ENCODE results near the gene ATP2B1.

The ATP2B1 gene

GRCh38 chr12:89692439-89692838 is 16.2 kb downstream of the ATP2B1 start:
- DNase-seq (ENCODE audit: low read depth), result no peak

DNA sequence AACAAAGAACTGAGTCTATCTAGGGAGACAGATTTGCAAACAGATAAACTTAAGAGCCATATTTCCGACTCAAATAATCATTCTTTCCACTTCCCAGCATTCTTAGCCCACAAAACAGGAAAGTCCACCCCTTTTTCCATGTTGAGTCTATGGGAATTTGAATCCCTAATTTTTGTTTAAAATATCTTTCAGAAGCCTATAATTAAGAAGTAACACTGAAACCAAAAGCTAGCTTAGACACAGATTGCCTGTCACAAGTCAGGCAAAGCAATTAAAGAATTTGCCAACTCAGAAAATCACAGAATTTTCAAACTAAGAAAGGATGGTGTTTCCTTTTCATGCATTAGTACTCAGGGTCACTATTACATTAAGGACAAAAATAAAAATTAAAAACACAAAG is 17.0 kb downstream of the ATP2B1 start:
- no peak for DNase-seq (ENCODE audit: low read depth)

DNA sequence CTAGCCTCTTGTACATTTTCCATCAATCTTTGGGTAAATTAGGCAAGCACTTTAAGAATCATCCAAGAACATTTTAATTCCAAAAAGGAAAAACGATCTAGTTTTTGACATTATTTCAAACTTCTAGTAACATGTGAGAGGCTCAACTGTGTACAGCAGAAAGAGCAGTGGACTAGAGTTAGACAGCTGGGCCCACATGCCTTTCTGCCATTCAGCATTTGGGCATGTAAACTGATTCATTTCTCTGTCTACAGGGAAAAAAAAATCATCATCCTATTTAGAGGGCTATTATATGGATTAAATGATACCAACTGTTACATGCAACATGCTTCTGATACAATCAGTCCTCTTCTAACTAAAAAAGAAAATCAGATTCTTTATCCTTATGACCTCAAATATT is 17.7 kb downstream of the ATP2B1 start:
- DNase-seq (ENCODE audit: low read depth), result no peak

DNA sequence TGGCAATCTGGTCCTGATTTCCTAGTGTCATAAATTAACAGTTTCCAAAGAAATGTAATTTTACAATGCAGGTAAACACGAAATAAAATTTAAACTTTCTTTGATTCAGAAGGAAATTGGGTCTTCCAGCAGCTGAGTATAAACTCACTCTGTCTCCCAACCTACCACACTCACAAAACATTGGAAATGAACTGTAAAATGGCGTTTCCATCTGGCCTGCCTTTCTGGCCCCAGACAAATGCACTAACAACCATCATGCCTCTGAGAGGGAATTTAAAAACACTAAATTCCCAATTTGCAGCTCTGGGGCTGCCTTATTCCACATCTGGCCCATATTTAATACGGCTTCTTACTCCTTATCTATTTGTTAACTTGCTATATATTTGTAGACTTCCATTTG is 19.3 kb downstream of the ATP2B1 start:
- DNase-seq (ENCODE audit: low read depth), result no peak

GRCh38 chr12:89686311-89686710 is 22.3 kb downstream of the ATP2B1 start:
- no peak for DNase-seq (ENCODE audit: low read depth)

DNA sequence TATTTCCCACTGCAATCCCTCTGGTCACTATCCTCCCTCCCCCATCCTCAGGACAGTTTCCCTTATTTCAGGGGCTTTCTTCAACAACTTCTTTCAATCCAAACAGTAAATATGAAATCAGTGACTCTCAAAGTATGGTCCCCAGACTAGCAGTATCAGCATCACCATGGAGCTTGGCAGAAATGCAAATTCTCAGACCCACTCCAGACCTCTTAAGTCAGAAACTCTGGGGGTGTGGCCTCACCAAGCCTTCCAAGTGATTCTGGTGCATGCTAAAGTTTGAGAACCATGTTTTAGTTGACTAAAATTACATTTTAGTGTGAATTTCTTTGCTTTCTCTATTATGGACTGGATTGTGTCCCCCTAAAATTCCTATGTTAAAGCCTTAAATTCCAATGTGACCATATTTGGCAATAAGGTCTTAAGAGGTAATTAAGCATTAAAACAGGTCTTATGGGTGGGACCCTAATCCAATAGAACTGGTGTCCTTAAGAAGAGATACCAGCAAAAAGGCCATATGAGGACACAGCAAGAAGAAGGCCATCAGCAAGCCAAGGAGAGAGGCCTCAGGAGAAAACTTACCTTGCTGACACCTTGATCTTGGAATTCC is 23.2 kb downstream of the ATP2B1 start:
- DNase-seq (ENCODE audit: low read depth), result no peak

DNA sequence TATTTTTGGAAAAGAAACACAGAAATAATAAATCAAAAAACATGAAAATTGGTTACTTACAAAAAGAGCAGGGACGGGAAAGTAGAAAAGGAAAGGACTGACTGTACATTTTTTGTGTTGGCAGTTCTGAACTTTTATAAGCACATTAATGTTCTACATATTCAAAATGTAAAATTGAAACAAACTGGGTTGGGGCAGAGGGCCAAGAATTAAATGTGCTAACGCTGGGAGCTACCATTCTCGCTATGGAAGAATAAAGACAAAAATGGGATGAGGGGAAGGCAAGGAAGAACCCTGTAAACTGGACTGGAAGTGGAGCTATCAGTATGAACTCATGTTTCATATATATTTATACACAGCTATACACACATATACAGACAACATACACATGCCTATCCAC is 24.5 kb downstream of the ATP2B1 start:
- DNase-seq (ENCODE audit: low read depth), result no peak

DNA sequence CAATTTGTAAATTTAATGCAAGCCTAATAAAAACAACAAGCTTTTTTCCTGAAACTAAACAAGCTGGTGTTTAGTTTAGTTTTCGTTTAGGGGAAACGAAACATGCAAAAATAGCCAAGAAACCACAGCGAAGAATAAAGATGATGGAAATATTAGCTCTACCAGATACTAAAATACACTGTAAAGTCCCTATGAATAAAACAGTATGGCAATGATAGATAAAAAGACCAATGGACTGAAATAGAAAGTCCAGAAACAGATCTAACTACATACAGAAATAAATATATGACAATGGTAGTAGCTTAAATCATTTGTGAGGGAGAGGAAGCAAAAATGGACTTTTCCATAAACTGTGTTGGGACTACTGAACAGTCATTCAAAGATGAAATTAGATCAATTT is 26.4 kb downstream of the ATP2B1 start:
- DNase-seq (ENCODE audit: low read depth), result no peak

GRCh38 chr12:89680409-89680808 is 28.2 kb downstream of the ATP2B1 start:
- no peak for DNase-seq (ENCODE audit: low read depth)

- DNase-seq (ENCODE audit: low read depth), result no peak
Observed at GRCh38 chr12:89679631-89680030, 29.0 kb downstream of the ATP2B1 start.

GRCh38 chr12:89678225-89678624 is 30.4 kb downstream of the ATP2B1 start:
- DNase-seq (ENCODE audit: low read depth), result no peak

- no peak for DNase-seq (ENCODE audit: low read depth)
Observed at GRCh38 chr12:89676930-89677329, 31.7 kb downstream of the ATP2B1 start.

DNA sequence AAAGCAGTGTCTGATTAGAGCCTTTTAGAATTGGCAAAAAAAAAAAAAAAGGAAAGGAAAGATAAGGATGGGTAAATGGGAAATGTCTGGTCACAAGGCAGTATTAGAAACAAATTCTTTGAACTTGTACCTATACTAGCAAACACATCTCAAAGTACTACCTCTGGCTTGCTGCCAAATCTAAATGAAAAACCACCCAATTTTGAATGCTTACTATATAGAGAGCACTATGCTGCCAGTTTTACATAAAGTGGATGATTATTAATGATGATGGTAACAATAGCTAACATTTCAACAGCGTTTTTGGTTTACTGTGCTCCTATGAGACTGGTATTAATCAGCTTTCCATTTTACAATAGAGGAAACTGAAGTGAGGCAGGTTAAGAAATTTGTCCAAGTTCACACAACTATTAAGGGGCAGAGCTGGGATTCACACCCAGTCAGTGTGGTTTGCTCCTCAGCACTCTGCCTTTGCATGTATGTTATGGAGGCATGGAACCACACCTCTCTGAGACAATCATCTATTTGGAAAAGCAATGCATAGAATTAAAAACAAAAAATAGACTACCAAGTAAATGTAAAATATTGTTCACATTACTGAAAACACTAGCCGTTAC is 34.2 kb downstream of the ATP2B1 start:
- DNase-seq (ENCODE audit: low read depth), result no peak

- no peak for DNase-seq (ENCODE audit: low read depth)
Observed at GRCh38 chr12:89673603-89674002, 35.0 kb downstream of the ATP2B1 start.

- DNase-seq (ENCODE audit: low read depth), result no peak
Observed at GRCh38 chr12:89672589-89672979, 36.1 kb downstream of the ATP2B1 start.

DNA sequence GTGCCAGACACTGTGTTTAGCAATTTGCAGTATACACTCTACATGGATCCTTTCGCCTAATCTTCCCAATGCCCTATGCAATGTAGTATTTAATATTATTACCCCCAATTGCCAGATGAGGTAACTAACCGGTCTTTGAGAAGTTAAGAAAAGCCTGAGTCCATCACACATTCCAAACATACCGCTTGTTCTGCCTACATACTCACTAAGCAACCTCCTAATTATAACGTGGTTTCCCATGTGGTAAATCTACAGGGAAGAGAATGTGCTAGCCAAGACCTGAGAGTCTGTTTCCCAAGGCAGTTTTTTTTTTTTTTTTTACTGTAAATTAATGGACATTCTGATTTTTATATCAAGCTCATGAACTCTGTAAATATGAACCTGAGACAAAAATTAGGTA is 37.2 kb downstream of the ATP2B1 start:
- DNase-seq (ENCODE audit: low read depth), result peak; percentile 89

GRCh38 chr12:89669197-89669596 is 39.4 kb downstream of the ATP2B1 start:
- DNase-seq (ENCODE audit: low read depth), result no peak

- no peak for DNase-seq (ENCODE audit: low read depth)
Observed at GRCh38 chr12:89665556-89665955, 43.1 kb downstream of the ATP2B1 start.

GRCh38 chr12:89664441-89664840 is 44.2 kb downstream of the ATP2B1 start:
- DNase-seq (ENCODE audit: low read depth), result no peak

- peak; percentile 41 for DNase-seq (ENCODE audit: low read depth)
Observed at GRCh38 chr12:89663577-89664357, 44.9 kb downstream of the ATP2B1 start.

GRCh38 chr12:89662623-89663022 is 46.0 kb downstream of the ATP2B1 start:
- no peak for DNase-seq (ENCODE audit: low read depth)

GRCh38 chr12:89661706-89662330 is 46.8 kb downstream of the ATP2B1 start:
- no peak for DNase-seq (ENCODE audit: low read depth)

GRCh38 chr12:89657739-89658138 is 50.9 kb downstream of the ATP2B1 start:
- DNase-seq (ENCODE audit: low read depth), result no peak

All from iris pigment epithelial cell (primary cell).